Choroid plexus epithelial cell (primary cell): ENCODE data around the gene RALB.

Source experiments
- DNase-seq: peaks from one replicate; pipeline ENCODE4 v3.0.0-alpha.2; 2010; ENCODE audit warnings: low read depth
- H3K4me3 ChIP-seq: 2 replicates; pipeline ENCODE4 v1.5.1; 2011; ENCODE audit warnings: low read depth, mild to moderate bottlenecking, control low read depth, low read length, moderate library complexity
- CTCF ChIP-seq: conservative IDR thresholded peaks from 2 replicates; pipeline ENCODE4 v1.5.1; 2011; ENCODE audit warnings: low read depth, mild to moderate bottlenecking, control low read depth, inconsistent platforms, low read length, moderate library complexity

Gene RALB

GRCh38 chr2:120275617-120276400 is 23.2 kb downstream of the RALB start:
- no peak for TF ChIP-seq CTCF
- H3K4me3 ChIP-seq = no peak overlapping the region
- DNase-seq = no peak

- no peak overlapping the region for H3K4me3 ChIP-seq
- no peak for TF ChIP-seq CTCF
- no peak for DNase-seq
Observed at GRCh38 chr2:120277505-120278205, 25.0 kb downstream of the RALB start.

- TF ChIP-seq CTCF = no peak
- no peak for DNase-seq
- no peak overlapping the region for H3K4me3 ChIP-seq
Observed at GRCh38 chr2:120278901-120279300, 26.2 kb downstream of the RALB start.

- no peak for DNase-seq
- no peak overlapping the region for H3K4me3 ChIP-seq
- TF ChIP-seq CTCF = no peak
Observed at GRCh38 chr2:120279708-120280107, 27.1 kb downstream of the RALB start.

GRCh38 chr2:120283649-120284048 is 31.0 kb downstream of the RALB start:
- no peak overlapping the region for H3K4me3 ChIP-seq
- peak; percentile 81 for TF ChIP-seq CTCF
- DNase-seq = peak; percentile 86

- DNase-seq = no peak
- H3K4me3 ChIP-seq = no peak overlapping the region
- TF ChIP-seq CTCF = no peak
Observed at GRCh38 chr2:120285056-120285455, 32.4 kb downstream of the RALB start.
